Dermis blood vessel endothelial cell (primary cell): ENCODE results near the gene CALML6. TPM values are rescaled to one million over a fixed set of nuclear protein-coding genes. Genes with fewer than 3 reads are reported as not detected.

Experiments
- DNase-seq: peaks from one replicate; pipeline ENCODE4 v3.0.0; 2010
- total RNA-seq: library from RNA; depleted of rRNA; stranded (reverse); fragments of >200 nt; gene quantifications from 2 replicates; pipeline ENCODE4 v1.2.3, GENCODE V29; 2014

The CALML6 gene
- total RNA-seq, 1 donor from 2014 or later, result 0.34 TPM

DNA sequence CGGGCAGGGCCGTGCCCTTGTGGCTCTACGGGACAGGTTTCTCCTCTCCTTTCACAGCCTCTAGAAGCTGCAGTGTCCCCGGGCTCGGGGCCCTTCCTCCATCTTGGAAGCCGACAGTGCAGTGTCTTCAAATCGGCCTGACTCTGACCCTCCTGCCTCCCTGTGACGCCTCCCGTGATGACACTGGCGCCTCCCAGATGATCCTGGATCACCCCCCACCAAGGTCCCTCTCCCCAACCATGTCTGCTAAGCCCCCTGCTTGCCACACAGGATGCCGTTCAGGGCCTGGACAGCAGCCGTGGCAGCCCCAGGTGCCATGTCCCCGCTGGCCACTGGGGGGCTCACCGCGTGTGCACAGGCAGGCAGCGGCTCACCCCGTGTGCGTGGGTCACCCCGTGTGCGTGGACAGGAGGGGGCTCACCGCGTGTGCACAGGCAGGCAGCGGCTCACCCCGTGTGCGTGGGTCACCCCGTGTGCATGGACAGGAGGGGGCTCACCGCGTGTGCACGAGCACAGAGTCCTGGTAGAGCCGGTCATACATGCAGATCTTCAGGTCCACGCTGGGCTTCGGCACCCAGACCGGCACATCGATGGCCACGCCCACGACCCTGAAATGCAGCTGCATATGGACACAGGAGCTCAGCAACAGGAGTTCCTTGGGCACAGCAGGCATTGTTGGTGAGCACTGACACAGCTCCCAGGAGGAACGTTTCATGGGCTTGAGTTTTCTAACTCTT is 28.9 kb downstream of the CALML6 start:
- DNase-seq, result peak; percentile 63

DNA sequence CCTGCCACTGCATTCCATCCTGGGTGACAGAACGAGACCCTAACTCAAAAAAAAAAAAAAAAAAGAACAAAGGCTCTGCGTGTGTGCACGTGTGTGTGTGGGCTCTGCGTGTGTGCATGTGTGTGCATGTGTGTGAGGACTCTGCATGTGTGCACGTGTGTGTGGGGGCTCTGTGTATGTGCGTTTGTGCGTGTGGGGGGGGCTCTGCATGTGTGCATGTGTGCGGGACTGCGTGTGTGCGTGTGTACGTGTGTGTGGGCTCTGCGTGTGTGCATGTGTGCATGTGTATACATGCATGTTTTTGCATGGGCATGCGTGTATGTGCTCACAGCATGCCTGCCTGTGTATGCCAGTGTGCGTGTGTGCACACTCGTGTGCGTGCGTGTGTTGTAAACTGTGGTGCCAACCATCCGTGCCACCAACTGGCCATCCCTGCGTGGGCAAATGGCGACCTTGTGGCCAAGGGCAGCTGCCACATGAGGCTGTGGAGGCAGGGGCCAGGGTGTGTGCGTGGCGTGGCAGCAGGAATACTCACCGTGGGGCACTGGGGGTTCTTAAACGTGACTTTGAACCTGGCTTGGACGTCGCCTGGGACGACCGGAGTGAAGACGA is 30.8 kb downstream of the CALML6 start:
- no peak for DNase-seq

DNA sequence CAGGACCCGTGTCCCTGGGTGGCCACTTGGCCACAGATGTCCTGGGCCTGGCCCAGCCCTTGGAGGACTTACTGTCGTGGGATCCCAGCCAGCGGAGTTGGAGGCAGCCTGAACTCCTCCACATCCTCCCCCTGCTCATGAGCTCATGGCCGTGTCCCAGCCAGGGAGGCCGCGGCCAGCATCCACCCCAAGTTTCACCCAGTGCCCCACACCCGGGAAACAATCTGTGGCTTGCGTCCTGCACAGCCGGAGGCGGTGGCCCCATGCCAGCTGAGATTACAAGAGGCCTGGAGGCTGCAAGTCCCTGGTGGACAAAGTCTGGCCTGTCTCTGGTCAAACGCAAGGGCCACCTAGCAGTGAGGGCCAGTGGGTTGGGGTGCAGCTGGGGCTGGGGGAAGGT is 31.5 kb downstream of the CALML6 start:
- DNase-seq, result no peak

DNA sequence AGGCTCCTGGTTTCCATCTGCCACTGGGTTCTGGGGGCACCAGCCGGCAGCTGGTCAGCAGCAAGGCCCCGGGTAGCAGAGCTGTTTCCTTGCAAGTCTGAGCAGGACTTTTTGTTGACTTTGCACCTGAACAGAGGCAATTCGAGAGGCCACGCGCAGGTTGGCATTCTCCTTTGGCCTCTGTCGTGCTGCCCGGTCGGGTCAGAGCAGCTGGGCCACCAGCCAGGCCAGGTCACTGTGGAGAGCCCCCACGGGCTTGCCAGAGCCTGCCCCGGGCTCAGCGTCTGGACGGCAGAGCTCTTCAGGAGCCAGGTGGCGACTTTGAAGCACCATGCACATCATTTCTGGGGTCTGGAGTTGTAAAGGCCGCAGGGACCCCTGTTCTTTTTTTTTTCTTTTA is 32.4 kb downstream of the CALML6 start:
- no peak for DNase-seq

DNA sequence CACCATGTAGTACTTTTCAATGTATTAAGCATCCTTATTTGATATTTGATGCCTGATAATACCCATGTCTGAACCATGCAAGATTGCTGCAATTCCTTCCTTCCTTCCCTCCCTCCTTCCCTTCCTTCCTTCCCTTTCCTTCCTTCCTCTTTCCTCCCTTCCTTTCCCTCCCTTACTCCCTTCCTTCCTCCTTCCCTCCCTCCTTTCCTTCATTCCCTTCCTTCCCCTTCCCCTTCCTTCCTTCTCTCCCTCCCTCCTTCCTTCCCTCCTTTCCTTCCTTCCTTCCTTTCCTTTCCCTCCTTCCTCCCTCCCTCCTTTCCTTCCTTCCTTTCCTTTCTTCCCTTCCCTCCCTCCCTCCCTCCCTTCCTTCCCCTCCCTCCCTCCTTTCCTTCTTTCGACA is 33.7 kb downstream of the CALML6 start:
- DNase-seq, result no peak

DNA sequence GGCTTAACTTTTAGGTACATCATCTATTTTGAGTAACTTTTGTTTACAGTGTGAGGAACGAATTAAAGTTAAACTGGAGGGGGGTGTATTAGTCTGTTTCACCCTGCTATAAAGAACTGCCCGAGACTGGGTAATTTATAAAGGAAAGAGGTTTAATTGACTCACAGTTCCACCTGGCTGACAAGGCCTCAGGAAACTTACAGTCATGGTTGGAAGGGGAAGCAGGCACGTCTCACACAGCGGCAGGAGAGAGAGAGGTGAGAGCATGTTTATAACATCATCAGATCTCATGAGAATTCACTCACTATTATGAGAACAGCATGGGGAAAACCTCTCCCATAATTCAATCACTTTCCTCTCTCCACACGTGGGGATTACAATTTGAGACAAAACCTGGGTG is 35.9 kb downstream of the CALML6 start:
- DNase-seq, result no peak

DNA sequence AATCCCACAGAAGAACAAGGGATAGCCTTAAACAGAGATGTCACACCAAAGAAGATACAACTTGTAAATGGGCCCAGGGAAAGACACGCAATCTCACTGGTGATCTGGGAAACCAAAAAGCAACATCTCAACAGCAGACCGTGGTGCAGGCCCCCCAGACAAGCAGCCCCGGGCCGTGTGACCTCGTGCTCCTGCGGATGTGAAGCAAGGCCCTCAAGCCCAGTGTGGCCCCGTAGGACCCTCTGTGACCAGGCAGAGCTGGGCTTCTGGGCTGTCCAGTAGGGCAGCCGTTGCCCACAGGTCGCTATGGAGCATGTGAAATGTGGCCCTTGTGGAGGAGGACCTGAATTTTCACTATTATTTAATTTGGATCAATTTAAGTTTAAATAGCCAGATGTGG is 39.0 kb downstream of the CALML6 start:
- no peak for DNase-seq

DNA sequence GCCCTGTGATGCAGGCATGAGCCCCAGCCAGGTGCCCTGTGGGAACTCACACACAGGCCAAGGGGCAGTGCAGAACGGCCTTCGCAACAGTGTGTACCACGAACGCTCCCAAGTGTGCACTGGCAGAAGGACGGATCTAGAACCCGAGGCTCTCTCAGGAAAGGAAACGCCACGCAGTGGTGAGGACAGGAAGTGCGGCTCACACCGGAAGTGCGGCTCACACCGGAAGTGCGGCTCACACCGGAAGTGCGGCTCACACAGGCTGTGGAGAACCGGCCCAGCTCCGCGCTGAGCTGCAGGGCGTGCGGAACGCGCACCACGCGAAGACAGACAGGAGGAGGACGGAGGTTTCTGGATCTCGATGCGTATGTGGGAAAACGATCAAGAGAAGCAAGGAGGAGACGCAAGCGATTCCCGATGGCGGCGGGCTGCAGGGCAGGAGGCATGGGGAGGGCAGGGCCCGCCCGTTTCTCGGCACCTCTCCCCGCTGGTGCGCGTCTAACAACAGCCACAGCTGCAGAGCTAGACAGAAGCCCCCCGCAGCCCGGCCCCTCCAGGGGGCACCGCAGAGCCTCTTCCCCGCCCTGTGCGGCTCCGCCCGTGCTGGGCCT is 39.9 kb downstream of the CALML6 start:
- DNase-seq, result no peak

DNA sequence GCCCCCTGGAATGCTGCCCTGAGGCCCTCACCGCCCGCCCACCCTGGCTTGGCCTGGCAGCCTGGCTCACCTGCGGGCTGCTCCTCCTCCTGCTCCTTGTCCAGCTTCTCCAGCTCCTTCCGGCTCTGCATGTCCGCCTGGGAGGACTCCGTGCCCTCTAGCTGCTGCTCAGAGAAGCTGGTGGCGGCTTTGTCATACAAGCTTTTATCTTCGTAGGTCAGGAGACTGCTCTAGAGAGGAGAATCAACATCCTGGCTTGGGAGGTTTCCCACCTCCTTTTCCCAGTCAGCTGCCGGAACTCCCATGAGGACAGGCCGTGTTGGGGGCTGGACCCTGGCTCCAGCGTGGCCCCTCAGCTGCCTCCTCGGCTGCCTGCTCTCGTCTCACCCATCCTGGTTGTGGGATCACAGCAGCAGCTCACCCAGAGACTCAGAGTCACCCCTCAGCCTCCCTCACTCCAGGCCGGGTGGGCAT is 40.6 kb downstream of the CALML6 start:
- no peak for DNase-seq

DNA sequence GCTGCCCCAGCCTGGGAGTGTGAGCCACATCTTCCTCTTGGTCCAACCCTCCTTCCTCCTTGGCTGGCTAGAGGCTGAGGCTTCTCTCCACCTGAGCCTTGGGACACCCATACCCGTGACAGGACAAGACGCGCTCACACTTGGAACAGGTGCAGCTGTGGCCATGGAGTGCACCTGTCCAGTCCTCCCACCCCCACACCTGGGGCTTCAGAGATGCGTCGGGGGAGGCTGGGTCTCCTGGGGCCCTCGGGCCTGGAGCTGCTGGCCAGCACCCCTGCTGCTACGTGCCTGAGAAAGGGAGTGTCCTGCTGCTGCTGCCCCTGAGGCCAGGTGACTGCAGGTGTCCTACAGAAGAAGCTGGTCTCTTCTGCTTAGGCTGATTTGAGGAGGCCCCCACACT is 41.0 kb downstream of the CALML6 start:
- DNase-seq, result no peak

DNA sequence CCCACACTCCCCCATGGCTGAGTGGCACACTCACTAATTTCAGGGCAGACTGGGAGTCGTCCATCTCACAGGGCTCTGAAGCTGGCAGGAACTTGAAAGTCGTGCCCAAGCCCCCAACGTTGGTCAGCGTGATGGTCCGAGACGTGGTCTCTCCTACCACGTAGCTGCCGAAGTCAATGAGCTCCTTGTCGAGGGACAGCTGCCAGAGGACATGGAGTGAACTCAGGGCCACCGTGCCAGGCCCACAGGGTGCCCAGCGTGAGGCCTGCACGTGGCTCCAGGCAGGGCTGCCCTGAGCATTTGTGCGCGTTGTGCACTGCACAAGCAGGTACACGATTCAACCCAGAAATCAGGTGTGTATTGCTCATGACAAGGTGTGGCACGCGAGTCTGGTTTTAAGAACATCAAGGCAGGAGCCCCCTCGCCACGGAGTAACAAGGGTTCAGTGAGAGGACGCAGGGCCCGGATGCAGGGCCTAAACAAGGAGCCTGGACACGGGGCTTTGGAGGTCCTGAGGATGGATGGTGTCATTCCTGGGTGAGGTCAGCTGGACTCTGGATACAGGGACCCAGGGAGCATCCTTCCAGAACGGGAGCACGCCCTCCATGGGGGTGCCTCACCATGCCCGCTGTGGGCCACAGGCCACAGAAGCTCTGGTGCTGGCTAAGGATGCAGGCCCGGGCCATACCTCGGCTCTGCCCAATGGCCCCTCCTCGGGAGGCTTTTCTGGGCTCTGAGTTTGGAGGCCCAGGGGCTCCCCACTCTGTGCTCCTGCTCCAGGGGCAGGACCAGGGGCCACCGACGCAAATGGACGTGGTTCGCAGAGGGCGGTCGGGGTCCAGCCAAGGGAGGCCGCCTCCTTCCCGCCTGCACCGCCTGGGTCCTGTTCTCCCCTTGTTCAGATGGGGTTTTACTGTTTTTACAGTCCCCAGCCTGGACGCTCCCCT is 41.8 kb downstream of the CALML6 start:
- no peak for DNase-seq

DNA sequence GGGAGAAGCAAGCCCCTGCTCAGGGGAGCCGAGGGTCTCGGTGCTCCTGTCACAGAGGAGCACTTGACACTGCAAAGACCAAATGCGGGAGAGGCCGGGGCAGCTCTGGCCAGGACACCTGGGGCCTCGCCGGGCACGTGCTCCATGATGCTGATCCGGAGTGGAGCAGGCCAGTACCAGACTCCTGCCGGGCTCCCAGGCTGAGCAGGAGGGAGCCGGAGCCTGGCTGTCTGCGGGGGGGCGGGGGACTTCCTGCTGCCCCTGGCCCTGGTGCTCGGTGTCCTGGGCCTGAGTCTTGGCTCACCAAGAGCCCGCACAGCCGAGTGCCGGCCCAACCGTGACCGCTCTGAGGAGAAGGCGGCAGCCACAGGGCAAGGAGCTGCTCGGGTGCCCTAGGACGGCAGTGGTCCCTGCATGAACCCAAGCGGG is 42.5 kb downstream of the CALML6 start:
- DNase-seq, result no peak

DNA sequence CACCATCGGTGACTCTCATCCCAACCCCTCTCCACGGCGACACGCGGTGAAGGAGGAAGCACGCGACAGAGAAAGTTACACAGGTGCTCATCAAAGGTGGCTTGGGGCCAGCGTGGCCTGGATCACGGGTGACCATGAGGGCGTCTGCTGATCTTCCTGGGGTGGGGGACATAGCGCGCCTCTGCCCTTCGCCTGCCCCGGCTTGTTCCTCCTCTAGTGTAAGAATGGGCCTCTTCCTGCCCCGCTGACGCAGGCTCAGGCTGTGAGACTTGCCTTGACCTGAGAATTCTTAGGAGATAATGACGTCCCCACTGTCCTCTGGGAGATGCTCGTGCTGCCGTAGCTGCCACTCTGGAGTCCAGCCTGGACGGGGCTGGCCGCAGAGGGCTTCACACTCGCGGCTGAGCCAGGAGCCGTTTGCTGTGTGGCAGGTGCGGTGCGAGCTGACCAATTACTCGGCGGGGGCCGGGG is 43.0 kb downstream of the CALML6 start:
- no peak for DNase-seq

DNA sequence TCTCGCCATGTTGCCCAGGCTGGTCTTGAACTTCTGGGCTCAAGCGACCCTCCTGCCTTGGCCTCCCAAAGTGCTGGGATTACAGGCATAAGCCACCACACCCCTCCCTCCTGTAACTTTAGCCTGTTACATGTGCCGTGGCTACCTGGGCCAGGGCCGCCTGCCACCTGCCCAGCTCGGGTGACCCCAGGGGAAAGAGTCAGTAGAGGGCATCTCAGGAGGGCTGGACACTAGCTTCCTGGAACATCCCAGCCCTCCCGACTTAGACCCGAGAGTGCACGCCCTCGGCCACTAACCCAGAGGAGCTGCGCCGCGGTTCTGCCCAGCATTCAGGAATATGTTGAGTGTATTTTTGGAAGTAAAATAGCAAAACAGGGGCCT is 44.4 kb downstream of the CALML6 start:
- DNase-seq, result no peak

DNA sequence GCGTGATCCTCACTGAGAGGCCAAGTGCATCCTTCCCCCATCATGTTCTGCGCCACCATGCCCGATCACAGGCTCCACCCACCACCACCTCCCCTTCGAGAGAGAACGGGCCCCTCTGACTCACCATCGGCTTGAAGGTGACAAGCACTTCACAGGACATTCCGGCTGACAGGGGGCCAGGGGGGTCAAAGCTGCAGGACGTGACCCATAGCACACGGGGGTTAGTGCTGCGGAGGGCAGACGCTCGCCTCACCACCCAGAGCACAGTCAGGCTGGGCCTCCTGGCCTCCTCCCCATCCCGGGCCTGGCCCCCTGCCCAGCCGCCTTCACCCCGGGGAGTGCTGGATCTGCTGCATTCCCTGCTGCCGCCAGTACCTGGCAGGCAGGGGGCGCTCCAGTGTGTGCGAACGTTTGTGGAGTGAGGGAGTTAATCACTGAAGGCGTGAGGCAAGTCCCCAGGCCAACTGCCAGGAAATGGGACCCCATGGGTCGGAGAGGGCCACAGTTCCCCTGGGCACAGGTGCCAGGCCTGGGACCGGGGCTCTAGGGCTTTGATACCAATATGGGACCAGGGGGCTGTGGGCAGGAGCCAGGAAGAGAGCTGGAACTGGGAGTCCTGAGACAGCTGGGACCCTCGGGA is 44.9 kb downstream of the CALML6 start:
- peak; percentile 74 for DNase-seq

DNA sequence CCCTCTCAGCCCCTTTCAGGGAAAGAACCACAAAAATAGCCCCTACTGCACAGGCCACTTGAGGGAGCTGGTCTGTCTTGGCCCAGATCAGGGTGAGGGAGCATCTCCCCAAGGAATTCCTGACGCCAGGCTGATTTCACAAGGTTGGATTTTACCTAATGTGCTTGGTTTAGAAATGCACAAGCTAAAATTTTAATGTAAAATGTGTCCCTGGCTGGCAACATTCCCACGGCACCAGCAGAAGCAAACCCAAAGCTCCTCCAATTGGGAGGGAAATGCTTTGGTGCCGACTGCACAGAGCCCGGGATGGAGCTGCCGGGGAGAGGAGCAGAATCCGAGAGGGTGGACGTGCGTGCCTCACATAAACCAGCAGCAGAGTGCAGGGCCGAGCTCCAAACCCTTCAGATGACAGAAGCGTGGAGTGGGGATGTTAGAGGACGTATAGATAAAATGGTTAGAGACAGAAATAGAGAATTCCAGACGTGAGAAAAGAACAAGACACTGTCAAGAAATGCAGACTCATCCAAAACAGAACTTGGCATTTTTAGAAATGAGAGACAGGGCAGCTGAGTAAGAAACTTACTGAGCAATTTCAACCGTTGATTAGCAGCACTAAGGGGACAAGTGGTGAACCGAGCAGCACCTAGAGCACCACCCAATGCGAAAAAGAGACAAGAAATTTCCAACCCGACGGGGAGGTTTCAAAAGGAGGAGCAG is 45.6 kb downstream of the CALML6 start:
- DNase-seq, result no peak

DNA sequence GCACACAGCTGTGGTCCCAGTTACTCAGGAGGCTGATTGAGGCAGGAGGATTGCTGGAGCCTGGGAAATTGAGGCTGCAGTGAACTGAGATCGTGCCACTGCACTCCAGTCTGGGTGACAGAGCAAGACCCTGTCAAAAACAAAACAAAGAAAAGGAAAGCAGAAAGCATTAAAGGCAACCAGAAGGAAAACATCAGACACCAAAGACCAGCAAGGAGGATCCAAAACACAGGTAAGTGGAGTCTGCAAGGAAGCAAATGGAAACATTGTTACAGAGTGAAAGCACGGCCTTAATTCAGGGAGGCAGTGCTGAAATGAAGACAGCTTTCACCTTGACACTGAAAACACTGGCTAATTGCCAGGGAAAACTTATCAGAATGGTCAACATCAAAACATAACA is 47.7 kb downstream of the CALML6 start:
- DNase-seq, result no peak

DNA sequence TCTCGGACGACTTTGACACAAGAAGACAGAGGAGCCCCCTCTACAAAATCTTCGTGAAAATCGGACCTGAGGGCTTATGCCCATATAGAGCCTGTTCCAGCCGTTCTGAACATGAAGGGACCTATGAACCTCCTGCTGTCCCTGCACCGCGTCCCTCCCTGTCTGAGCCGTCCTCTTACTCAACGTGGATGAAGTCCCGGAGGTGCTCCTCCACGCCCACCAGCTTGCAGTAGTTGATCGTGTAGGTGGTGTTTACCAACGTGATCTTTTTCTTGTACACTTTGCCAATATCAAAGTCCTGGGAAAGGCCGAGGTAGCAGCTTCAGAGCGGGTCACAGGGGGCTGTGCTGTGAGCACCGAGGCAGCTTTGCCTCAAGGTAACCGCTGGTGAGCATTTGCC is 48.5 kb downstream of the CALML6 start:
- no peak for DNase-seq

DNA sequence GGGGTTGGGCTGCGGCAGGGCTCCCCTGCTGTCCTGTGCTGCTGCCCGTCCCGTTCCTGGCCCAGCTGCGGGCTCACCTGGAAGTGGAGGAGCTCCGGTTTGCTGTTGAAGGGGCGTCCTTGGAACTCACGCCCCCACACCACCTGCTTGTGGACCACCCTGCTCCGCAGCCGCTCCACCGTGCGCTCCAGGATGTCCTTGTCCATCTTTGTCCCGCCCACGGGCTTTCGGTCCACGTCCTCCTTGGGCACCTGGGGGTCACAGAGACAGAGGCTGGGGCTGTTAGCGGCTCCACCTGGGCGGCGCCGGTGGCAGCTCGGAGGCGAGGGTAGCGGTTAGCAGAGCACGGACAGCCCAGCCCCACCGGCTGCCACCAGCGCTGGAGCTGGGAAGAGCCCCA is 49.8 kb downstream of the CALML6 start:
- DNase-seq, result no peak

DNA sequence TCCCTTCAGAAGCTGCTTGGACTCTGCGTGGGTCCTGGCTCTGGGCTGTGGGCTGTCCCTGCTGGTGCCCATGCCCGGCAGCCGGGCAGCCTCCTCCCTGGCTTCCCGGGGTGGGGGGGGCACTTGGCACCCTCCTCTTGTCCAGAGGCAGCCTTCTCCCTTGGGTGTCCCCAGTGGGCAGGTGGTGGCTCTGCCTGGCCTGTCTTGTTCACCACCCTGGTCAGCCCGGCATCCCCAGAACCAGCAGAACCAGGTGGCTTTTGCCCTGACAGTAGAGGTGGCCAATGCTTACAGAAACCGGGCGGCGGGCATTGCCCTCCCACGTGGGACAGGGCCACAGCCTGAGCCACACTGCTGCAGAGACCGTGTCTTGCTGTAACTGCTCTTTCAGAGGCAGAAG is 50.5 kb downstream of the CALML6 start:
- DNase-seq, result no peak

DNA sequence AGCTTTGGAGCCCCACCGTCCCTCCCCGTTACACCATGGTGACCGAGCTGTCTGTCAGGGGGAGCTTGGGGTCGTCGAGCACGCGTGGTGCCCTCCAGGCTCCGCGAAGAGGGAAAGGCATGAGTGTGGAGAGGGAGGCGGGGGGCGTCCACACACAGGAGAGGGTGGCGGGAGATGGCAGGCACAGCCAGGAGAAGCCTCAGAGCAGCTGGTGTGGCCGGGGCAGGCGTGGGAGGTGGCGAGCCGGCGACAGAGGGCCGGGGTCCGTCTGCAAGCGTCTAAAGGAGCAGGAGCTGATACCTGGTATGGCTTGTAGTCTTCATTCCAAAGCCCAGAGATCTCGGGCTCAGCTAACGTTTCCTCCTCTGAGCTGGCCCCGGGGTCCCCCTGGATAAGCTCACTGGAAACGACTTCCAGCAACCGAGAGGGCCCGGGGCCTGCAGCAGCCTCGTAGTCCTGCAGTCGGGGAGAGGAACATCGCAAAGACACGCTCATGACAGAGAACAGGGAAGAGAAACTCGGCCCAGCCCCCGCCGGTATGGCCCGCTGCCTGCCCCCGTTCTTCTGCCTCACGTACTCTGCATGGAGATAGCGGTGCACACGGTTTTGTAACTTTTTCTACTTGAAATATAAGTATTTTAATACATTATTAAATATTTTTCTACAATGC is 51.1 kb downstream of the CALML6 start:
- no peak for DNase-seq
